HEK293T (cell line): ENCODE data around the gene MND1.
"Not testable (repeated sequence)": the region's sequence is repeated elsewhere in the genome, so short reads cannot be mapped to it uniquely, and the experiment has no call there.

Experiments
- CTCF ChIA-PET: fragments of 350-600 bp; formaldehyde crosslinking; extraction: SDS; loops from one replicate; lab custom pipeline; 2021; ENCODE audit warnings: antibody characterized with exemption, inconsistent platforms; lab: Yijun Ruan, JAX
- POLR2A ChIA-PET: fragments of 350-600 bp; formaldehyde crosslinking; extraction: SDS; loops from one replicate; lab custom pipeline; 2020; ENCODE audit warnings: antibody characterized with exemption, inconsistent platforms; lab: Yijun Ruan, JAX
- DNase-seq: peaks from one replicate; pipeline ENCODE4 v3.0.0; 2012; ENCODE audit warnings: mixed read lengths; ENCODE audit errors: extremely low spot score
- ARNT ChIP-seq: fragments of 450-650 bp; IDR thresholded peaks from 2 replicates; pipeline ENCODE4 v1.6.1; 2017; ENCODE audit warnings: mild to moderate bottlenecking
- BHLHE40 ChIP-seq: fragments of 450-650 bp; IDR thresholded peaks from 2 replicates; pipeline ENCODE4 v1.6.1; 2016; ENCODE audit warnings: mild to moderate bottlenecking, moderate library complexity, borderline replicate concordance
- CTBP1 ChIP-seq: fragments of 450-650 bp; IDR thresholded peaks from 2 replicates; pipeline ENCODE4 v1.6.1; 2016; ENCODE audit warnings: borderline replicate concordance
- ELF4 ChIP-seq: fragments of 450-650 bp; IDR thresholded peaks from 2 replicates; pipeline ENCODE4 v1.6.1; 2017; ENCODE audit warnings: antibody characterized with exemption
- FOXA1 ChIP-seq: fragments of 450-650 bp; IDR thresholded peaks from 2 replicates; pipeline ENCODE4 v1.6.1; 2016; ENCODE audit warnings: mild to moderate bottlenecking
- FOXK2 ChIP-seq: fragments of 450-650 bp; IDR thresholded peaks from 2 replicates; pipeline ENCODE4 v1.6.1; 2016; ENCODE audit warnings: mild to moderate bottlenecking
- FOXM1 ChIP-seq: fragments of 450-650 bp; IDR thresholded peaks from 2 replicates; pipeline ENCODE4 v1.6.1; 2017; ENCODE audit warnings: mild to moderate bottlenecking, borderline replicate concordance
- HDGF ChIP-seq: fragments of 450-650 bp; IDR thresholded peaks from 2 replicates; pipeline ENCODE4 v1.6.1; 2017; ENCODE audit warnings: antibody characterized with exemption, borderline replicate concordance
- L3MBTL2 ChIP-seq: fragments of 450-650 bp; conservative IDR thresholded peaks from 2 replicates; pipeline ENCODE4 v1.6.1; 2016; ENCODE audit warnings: mild to moderate bottlenecking
- LEF1 ChIP-seq: fragments of 450-650 bp; IDR thresholded peaks from 2 replicates; pipeline ENCODE4 v1.6.1; 2017; ENCODE audit warnings: mild to moderate bottlenecking, borderline replicate concordance
- NFRKB ChIP-seq: fragments of 450-650 bp; IDR thresholded peaks from 2 replicates; pipeline ENCODE4 v1.6.1; 2016; ENCODE audit warnings: mild to moderate bottlenecking, moderate library complexity
- SP1 ChIP-seq: fragments of 450-650 bp; IDR thresholded peaks from 2 replicates; pipeline ENCODE4 v1.6.1; 2017
- SUZ12 ChIP-seq: fragments of 450-650 bp; IDR thresholded peaks from 2 replicates; pipeline ENCODE4 v1.6.1; 2016; ENCODE audit warnings: mild to moderate bottlenecking
- TARDBP ChIP-seq: fragments of 450-650 bp; IDR thresholded peaks from 2 replicates; pipeline ENCODE4 v1.6.1; 2016
- ZNF384 ChIP-seq: fragments of 450-650 bp; IDR thresholded peaks from 2 replicates; pipeline ENCODE4 v1.6.1; 2016
- TF ChIP-seq, protein P1 (sequence below): fragments of 450-650 bp; IDR thresholded peaks from 2 replicates; pipeline ENCODE4 v1.6.1; 2016

Gene MND1

DNA sequence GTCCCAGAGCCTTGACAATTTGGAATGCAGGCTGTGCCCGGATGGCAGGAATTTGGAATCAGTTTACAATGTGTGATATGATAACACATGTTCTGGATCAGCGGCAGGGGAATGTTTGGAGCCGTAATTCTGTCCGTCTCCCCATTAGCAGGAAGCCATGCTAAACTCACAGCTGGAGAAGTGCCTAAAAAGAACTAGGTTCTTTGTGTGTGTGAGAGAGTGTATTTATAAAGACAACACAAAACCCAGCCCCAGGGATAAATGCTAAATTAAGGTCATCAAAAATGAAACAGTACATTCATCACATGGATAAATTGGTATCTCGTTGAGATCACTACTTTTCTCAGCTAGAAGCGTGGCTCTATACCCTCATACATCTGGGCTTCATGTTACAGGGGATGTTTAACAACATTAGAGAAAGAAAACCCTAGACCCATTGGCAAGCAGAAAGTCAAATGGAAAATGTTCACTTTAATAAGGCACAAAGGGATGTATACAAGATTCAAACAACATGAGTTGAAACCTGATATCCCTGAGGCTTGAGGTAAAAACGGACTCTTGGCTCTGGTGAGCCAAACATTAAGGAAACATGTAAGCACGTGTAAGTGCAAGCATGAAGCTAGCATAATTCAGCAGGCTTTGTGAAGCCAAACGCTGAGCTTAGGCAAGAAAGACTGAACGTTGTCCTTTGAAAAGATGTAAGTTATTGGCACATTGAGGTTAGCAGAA, 103.7 kb downstream of the MND1 start:
- CTCF ChIA-PET = interaction anchor here (0.6 to 2.6 kb wide), 6 partner anchors 11 to 104 kb away, joined by 3 to 13 read pairs (median 4); partner anchors contain the start of gene TMEM131L
- TF ChIP-seq LEF1 (no peak), L3MBTL2 (peak; percentile 93), BHLHE40 (no peak)
- TF ChIP-seq, protein P1, sequence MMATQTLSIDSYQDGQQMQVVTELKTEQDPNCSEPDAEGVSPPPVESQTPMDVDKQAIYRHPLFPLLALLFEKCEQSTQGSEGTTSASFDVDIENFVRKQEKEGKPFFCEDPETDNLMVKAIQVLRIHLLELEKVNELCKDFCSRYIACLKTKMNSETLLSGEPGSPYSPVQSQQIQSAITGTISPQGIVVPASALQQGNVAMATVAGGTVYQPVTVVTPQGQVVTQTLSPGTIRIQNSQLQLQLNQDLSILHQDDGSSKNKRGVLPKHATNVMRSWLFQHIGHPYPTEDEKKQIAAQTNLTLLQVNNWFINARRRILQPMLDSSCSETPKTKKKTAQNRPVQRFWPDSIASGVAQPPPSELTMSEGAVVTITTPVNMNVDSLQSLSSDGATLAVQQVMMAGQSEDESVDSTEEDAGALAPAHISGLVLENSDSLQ = peak; percentile 81
- POLR2A ChIA-PET = interaction anchor here (0.8 to 3.3 kb wide), 6 partner anchors 8 to 136 kb away, joined by 3 to 42 read pairs (median 3); partner anchors contain the start of gene TMEM131L
- peak; percentile 31 for DNase-seq

GRCh38 chr4:153449338-153449737, 104.8 kb downstream of the MND1 start:
- DNase-seq = no peak
- TF ChIP-seq HDGF (no peak), ZNF384 (no peak), FOXM1 (no peak), NFRKB (no peak), ARNT (no peak), FOXK2 (no peak), LEF1 (no peak), BHLHE40 (no peak), TARDBP (no peak), ELF4 (no peak), L3MBTL2 (no peak), FOXA1 (no peak), SUZ12 (no peak), SP1 (no peak), CTBP1 (no peak)
- TF ChIP-seq, protein P1 = no peak
- ChIA-PET CTCF (no interaction called here), POLR2A (interaction anchor here (3.3 kb wide), 1 partner anchor 17 kb away, joined by 42 read pairs; the partner anchor contains the start of gene TMEM131L)

DNA sequence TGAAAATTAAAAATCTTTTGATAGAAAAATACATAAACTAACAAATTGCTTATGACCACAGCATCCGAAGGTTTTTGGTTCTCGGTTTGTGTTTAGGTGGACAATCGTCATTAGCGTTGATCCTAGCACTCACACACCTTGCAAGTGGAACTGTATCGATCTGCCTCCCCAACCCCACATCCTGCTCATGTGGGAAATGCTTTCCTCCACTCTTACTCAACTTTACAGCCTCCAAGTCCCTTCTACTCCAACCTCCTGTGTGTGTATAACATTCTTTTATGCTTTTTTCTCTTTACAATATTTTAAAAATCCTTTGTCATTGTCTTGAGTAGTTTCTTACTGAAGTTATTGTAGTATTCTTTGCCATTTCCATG, 106.0 kb downstream of the MND1 start:
- ChIA-PET POLR2A (no interaction called here), CTCF (no interaction called here)
- TF ChIP-seq TARDBP (no peak), FOXA1 (no peak), ARNT (no peak), ELF4 (no peak), ZNF384 (no peak), L3MBTL2 (no peak), SUZ12 (no peak), BHLHE40 (no peak), FOXK2 (no peak), SP1 (no peak), FOXM1 (no peak)
- TF ChIP-seq, protein P1 = no peak

GRCh38 chr4:153451145-153451544, 106.7 kb downstream of the MND1 start:
- ChIA-PET POLR2A (interaction anchor here (1.4 kb wide), 1 partner anchor 15 kb away, joined by 14 read pairs; the partner anchor contains the start of gene TMEM131L), CTCF (interaction anchor here (1.1 kb wide), 1 partner anchor 43 kb away, joined by 3 read pairs; no protein-coding TSS in a partner anchor)
- not testable (repeated sequence) for DNase-seq
- TF ChIP-seq L3MBTL2 = peak; percentile 37

More for the DNA sequence above, 106.0 kb downstream of the MND1 start:
- no peak for DNase-seq

DNA sequence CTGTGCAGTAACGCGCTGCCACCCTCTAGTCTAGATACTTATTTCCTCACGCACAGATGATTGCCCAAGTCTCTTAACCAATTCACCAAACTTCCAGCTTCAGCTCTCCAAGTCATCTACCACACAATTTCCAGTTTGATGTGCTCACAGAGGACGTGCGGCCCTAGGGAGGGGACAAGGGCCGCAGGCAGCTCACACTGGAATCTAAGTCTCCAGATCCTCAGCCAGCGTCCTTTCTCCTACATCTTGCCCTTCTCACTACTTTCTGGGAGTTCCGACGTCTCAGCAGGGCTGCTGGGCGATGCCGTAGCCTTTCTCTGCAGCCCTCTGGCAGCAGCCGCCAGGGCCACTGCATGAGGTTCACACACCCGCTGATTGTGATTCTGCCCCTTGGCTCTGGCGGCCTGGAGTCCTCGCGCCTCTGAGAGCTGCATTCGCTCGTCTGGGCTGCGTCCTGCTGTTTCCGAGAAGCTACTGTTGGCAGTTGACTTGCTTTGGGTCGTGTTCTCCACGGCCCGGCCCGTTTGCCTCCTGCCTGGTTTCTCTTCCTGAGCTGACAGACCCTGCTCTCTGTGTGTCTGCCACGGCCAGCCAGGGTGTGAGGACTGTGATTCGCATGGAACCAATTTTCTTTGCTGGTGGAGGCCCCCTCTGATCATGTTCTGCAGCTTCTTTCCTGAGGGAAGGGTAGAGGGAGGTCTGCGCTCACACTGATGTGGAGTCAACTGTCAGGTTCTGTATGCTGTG, 107.6 kb downstream of the MND1 start:
- ChIA-PET POLR2A (interaction anchor here (1.4 kb wide), 1 partner anchor 14 kb away, joined by 14 read pairs; the partner anchor contains the start of gene TMEM131L), CTCF (interaction anchor here (0.7 to 1.3 kb wide), 4 partner anchors 23 to 134 kb away, joined by 3 read pairs; no protein-coding TSS in a partner anchor)
- no peak for DNase-seq
- TF ChIP-seq TARDBP (no peak), ZNF384 (no peak), CTBP1 (no peak), FOXM1 (no peak), SUZ12 (no peak), LEF1 (no peak), ELF4 (no peak), BHLHE40 (no peak), HDGF (no peak), ARNT (no peak)
- TF ChIP-seq, protein P1 = no peak
